HepG2 (cell line): Measurements from ENCODE around the gene IRAK2. TPM values are rescaled to one million over a fixed set of nuclear protein-coding genes. Genes with fewer than 3 reads are reported as not detected.

Experiments
- AFF4 ChIP-seq: sonication (generic); formaldehyde crosslinking; IDR thresholded peaks from 2 replicates; pipeline ENCODE4 v1.4.0; 2020; ENCODE audit warnings: missing genetic modification reagents
- ARID4A ChIP-seq: sonication (generic); formaldehyde crosslinking; IDR thresholded peaks from 2 replicates; pipeline ENCODE4 v1.5.0; 2020; ENCODE audit warnings: mild to moderate bottlenecking, missing genetic modification reagents, borderline replicate concordance
- ERF ChIP-seq: IDR thresholded peaks from 2 replicates; pipeline ENCODE4 v1.6.1; 2018; ENCODE audit warnings: missing biosample characterization, missing genetic modification reagents
- HINFP ChIP-seq: sonication (generic); formaldehyde crosslinking; IDR thresholded peaks from 2 replicates; pipeline ENCODE4 v1.4.0; 2020; ENCODE audit warnings: low read depth, mild to moderate bottlenecking, missing genetic modification reagents
- HNRNPH1 ChIP-seq: fragments of 200-400 bp; formaldehyde crosslinking; optimal IDR thresholded peaks from 2 replicates; pipeline ENCODE3; 2017; ENCODE audit warnings: mild to moderate bottlenecking, low read depth, low read length
- PHF5A ChIP-seq: IDR thresholded peaks from one replicate; pipeline ENCODE4 v1.6.1; 2018; ENCODE audit warnings: low read depth, missing genetic modification reagents; ENCODE audit not compliant: unreplicated experiment
- PLRG1 ChIP-seq: fragments of 450-650 bp; conservative IDR thresholded peaks from 2 replicates; pipeline ENCODE4 v1.6.1; 2016
- PREB ChIP-seq: sonication (generic); formaldehyde crosslinking; IDR thresholded peaks from 2 replicates; pipeline ENCODE4 v1.4.0; 2020; ENCODE audit warnings: missing genetic modification reagents
- PTBP1 ChIP-seq: fragments of 200-400 bp; formaldehyde crosslinking; IDR thresholded peaks from 2 replicates; pipeline ENCODE4 v1.6.1; 2018; ENCODE audit warnings: low read length, low read depth; ENCODE audit not compliant: poor library complexity, severe bottlenecking
- TBP ChIP-seq: sonication (generic); formaldehyde crosslinking; IDR thresholded peaks from 2 replicates; pipeline ENCODE4 v1.5.0; 2020; ENCODE audit warnings: missing genetic modification reagents
- ZFP1 ChIP-seq: IDR thresholded peaks from 2 replicates; pipeline ENCODE4 v1.6.1; 2016
- ZFP36 ChIP-seq: fragments of 150-350 bp; IDR thresholded peaks from 2 replicates; pipeline ENCODE4 v1.6.1; 2018; ENCODE audit warnings: borderline replicate concordance, low read length, low read depth; ENCODE audit not compliant: partially characterized antibody
- ZNF354B ChIP-seq: sonication (generic); formaldehyde crosslinking; IDR thresholded peaks from 2 replicates; pipeline ENCODE4 v1.8.0; 2022; ENCODE audit warnings: mild to moderate bottlenecking, missing genetic modification reagents
- ZNF605 ChIP-seq: sonication (generic); formaldehyde crosslinking; IDR thresholded peaks from 2 replicates; pipeline ENCODE4 v1.8.0; 2022; ENCODE audit warnings: mild to moderate bottlenecking, missing genetic modification reagents
- ZSCAN30 ChIP-seq: sonication (generic); formaldehyde crosslinking; IDR thresholded peaks from 2 replicates; pipeline ENCODE4 v1.5.0; 2020; ENCODE audit warnings: mild to moderate bottlenecking, missing genetic modification reagents
- polyA plus RNA-seq, 8 experiments: library from polyadenylated mRNA; depleted of rRNA in 3 of 8; stranded (reverse) in 7 of 8; unstranded in 1 of 8; fragments of >200 nt; fragmentation: Illumina TruSeq in 4 of 8; extraction: Trizol in 4 of 8; gene quantifications; 2 replicates each; pipeline versions ENCODE4 v1.2.1 to v1.2.3, GENCODE V29; 2011 to 2016; ENCODE audit warnings: low read depth in 4 of 8, missing spikeins in 1 of 8, mixed read lengths in 1 of 8; ENCODE audit not compliant: insufficient read depth in 1 of 8
- total RNA-seq, 5 experiments: library from RNA; depleted of rRNA; stranded (reverse); fragments of >200 nt; fragmentation: Illumina TruSeq; extraction: Trizol; gene quantifications; 2 replicates each; pipeline ENCODE4 v1.2.3, GENCODE V29; 2016; ENCODE audit warnings: low read depth in 1 of 5

The IRAK2 gene
- total and polyA plus RNA-seq, 2 of the 13 experiments (the other 11 are each of a cell fraction or from before 2014, with no cell fraction given): 13.1 to 23.3 TPM

GRCh38 chr3:10115326-10116137 is 49.2 kb upstream of the IRAK2 start, which contains the start of gene BRK1 (continued):
- TF ChIP-seq HINFP (CRISPR knock-in tag) (no peak), ERF (CRISPR knock-in tag) (peak; percentile 86), AFF4 (no peak), ZNF354B (CRISPR knock-in tag) (no peak), PTBP1 (no peak), ZSCAN30 (CRISPR knock-in tag) (no peak), ARID4A (CRISPR knock-in tag) (peak; percentile 77; the same call in 1 of the 2 replicates), PLRG1 (no peak), ZFP36 (no peak), TBP (CRISPR knock-in tag) (no peak), PHF5A (CRISPR knock-in tag) (no peak), HNRNPH1 (no peak), ZFP1 (CRISPR knock-in tag) (no peak), PREB (CRISPR knock-in tag) (0 out of 2 replicates have a peak, but pooled peaks have one; percentile 50), ZNF605 (no peak; the same call in 1 of the 2 replicates)
